Astrocyte (in vitro differentiated cells and primary cell): ENCODE data around the gene ABCD4. TPM values are rescaled to one million over a fixed set of nuclear protein-coding genes. Genes with fewer than 3 reads are reported as not detected.

Source experiments
- DNase-seq: peaks from one replicate; pipeline ENCODE4 v3.0.0-alpha.2; 2010; ENCODE audit warnings: low read depth
- FAIRE-seq: peaks from 2 replicates; lab custom pipeline; 2011; peaks lifted over from hg19 to GRCh38; lab: Jason Lieb, UNC
- H2AFZ ChIP-seq: 2 replicates; pipeline ENCODE4 v1.6.0; 2012; ENCODE audit warnings: low read depth, low read length, inconsistent platforms
- H3K27ac ChIP-seq: 2 replicates; pipeline ENCODE4 v1.5.1; 2011; ENCODE audit warnings: low read depth, low read length, inconsistent platforms
- H3K27me3 ChIP-seq: 2 replicates; pipeline ENCODE4 v1.6.0; 2011; ENCODE audit warnings: low read length, inconsistent platforms; ENCODE audit not compliant: insufficient read depth
- H3K36me3 ChIP-seq: 2 replicates; pipeline ENCODE4 v1.5.1; 2011; ENCODE audit warnings: low read length, inconsistent platforms; ENCODE audit not compliant: insufficient read depth
- H3K4me1 ChIP-seq: 2 replicates; pipeline ENCODE4 v1.5.1; 2011; ENCODE audit warnings: low read length, inconsistent platforms; ENCODE audit not compliant: insufficient read depth
- H3K4me2 ChIP-seq: 2 replicates; pipeline ENCODE4 v1.6.0; 2012; ENCODE audit warnings: low read length, inconsistent platforms
- H3K4me3 ChIP-seq: 2 replicates; pipeline ENCODE4 v1.5.1; 2011; ENCODE audit warnings: low read depth, mild to moderate bottlenecking, low read length, inconsistent platforms; ENCODE audit not compliant: insufficient read depth
- H3K79me2 ChIP-seq: 2 replicates; pipeline ENCODE4 v1.6.0; 2012; ENCODE audit warnings: mild to moderate bottlenecking, low read length, inconsistent platforms; ENCODE audit not compliant: insufficient read depth
- H3K9ac ChIP-seq: 2 replicates; pipeline ENCODE4 v1.6.0; 2012; ENCODE audit warnings: mild to moderate bottlenecking, low read length, inconsistent platforms
- H3K9me3 ChIP-seq: 2 replicates; pipeline ENCODE4 v1.5.1; 2012; ENCODE audit warnings: low read depth, mild to moderate bottlenecking, low read length, inconsistent platforms; ENCODE audit not compliant: insufficient read depth
- H4K20me1 ChIP-seq: 2 replicates; pipeline ENCODE4 v1.6.0; 2012; ENCODE audit warnings: low read length, inconsistent platforms; ENCODE audit not compliant: insufficient read depth
- H3K27ac Mint-ChIP-seq: one replicate; pipeline ENCODE4 v1.8.0; 2021; ENCODE audit warnings: mild to moderate bottlenecking, mixed read lengths; ENCODE audit not compliant: unreplicated experiment
- H3K27me3 Mint-ChIP-seq: one replicate; pipeline ENCODE4 v1.8.0; 2021; ENCODE audit warnings: low read depth, mixed read lengths; ENCODE audit not compliant: unreplicated experiment
- H3K36me3 Mint-ChIP-seq: one replicate; pipeline ENCODE4 v1.8.0; 2021; ENCODE audit warnings: low read depth, mixed read lengths; ENCODE audit not compliant: unreplicated experiment
- H3K4me1 Mint-ChIP-seq: one replicate; pipeline ENCODE4 v1.8.0; 2021; ENCODE audit warnings: low read depth, mixed read lengths; ENCODE audit not compliant: unreplicated experiment
- H3K4me3 Mint-ChIP-seq: one replicate; pipeline ENCODE4 v1.8.0; 2021; ENCODE audit warnings: mild to moderate bottlenecking, moderate library complexity, mixed read lengths; ENCODE audit not compliant: unreplicated experiment
- H3K9me3 Mint-ChIP-seq: one replicate; pipeline ENCODE4 v1.8.0; 2021; ENCODE audit warnings: mild to moderate bottlenecking, mixed read lengths; ENCODE audit not compliant: unreplicated experiment
- EZH2 ChIP-seq: IDR thresholded peaks from 2 replicates; pipeline ENCODE4 v1.6.1; 2012; ENCODE audit warnings: mild to moderate bottlenecking, low read length, inconsistent platforms; ENCODE audit not compliant: insufficient read depth
- total RNA-seq: library from RNA; stranded (reverse); gene quantifications from 2 replicates; pipeline ENCODE4 v1.2.1, GENCODE V29; 2021
- TF ChIP-seq, protein P1 (sequence below): IDR thresholded peaks from 2 replicates; pipeline ENCODE4 v1.5.1; 2011; ENCODE audit warnings: low read depth, mild to moderate bottlenecking, inconsistent platforms, low read length, moderate library complexity; ENCODE audit not compliant: insufficient read depth

The ABCD4 gene
- total RNA-seq, 1 donor from 2014 or later = 49.2 TPM

DNA sequence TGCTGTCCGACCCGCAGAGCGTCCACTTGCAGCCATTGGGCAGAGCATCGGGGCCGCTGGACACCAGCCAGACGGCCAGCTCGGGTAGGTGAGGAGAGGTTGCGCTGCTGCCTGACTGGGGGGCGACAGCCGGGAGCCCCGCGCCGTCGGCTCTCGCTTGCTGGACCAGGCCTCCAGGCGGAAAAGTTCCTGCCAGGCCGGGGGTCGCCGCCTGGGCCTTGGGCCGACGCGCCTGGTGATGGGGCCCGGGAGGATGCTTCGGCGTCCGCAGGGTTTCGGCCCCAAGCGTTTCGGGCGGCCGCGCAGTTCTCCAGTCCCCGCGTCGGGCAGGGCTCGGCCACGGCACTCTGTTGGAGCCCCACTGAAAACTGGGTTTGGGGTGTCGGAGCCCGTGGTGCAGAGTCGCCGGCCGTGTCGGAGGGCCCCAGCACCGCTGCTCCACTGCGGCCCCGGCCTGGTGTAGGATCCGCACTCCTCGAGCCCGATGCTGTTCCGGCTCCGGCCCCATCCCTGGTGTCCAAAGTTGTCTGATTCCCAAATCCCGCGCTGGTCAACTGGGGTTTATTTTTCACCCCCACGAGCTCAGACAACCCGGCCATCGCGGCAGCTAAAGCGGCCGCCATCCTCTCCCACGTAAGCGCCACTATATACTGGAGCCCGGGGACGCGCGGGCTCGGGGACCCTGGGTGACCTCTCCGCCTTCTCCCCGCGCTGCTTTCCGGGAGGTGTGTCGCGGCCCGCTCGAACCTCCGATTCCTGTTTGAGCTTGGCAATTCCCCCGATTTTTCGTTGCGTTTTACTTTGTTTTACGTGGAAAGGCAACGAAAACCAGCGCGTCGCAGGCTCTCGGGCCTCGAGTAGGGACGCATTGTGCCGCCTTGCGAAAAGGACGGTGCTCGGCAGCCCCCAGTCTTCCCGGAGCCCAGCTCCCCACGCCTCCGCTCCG is 62.6 kb downstream of the ABCD4 start:
- Mint-ChIP-seq H3K36me3 (no peaks in the 10 kb centered on the region), H3K27me3 (peaks cover 80% of the 10 kb centered on the region), H3K9me3 (peaks cover 8% of the 10 kb centered on the region), H3K27ac (no peak overlapping the region), H3K4me1 (no peaks in the 10 kb centered on the region), H3K4me3 (no peak overlapping the region)
- TF ChIP-seq EZH2 = peak; percentile 98
- TF ChIP-seq, protein P1, sequence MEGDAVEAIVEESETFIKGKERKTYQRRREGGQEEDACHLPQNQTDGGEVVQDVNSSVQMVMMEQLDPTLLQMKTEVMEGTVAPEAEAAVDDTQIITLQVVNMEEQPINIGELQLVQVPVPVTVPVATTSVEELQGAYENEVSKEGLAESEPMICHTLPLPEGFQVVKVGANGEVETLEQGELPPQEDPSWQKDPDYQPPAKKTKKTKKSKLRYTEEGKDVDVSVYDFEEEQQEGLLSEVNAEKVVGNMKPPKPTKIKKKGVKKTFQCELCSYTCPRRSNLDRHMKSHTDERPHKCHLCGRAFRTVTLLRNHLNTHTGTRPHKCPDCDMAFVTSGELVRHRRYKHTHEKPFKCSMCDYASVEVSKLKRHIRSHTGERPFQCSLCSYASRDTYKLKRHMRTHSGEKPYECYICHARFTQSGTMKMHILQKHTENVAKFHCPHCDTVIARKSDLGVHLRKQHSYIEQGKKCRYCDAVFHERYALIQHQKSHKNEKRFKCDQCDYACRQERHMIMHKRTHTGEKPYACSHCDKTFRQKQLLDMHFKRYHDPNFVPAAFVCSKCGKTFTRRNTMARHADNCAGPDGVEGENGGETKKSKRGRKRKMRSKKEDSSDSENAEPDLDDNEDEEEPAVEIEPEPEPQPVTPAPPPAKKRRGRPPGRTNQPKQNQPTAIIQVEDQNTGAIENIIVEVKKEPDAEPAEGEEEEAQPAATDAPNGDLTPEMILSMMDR = no peak
- Histone ChIP-seq H3K27ac (no peak overlapping the region), H3K4me3 (no peak overlapping the region), H3K9me3 (no peaks in the 10 kb centered on the region), H3K4me1 (no peaks in the 10 kb centered on the region), H3K4me2 (peak overlapping the region; percentile 10), H3K79me2 (no peaks in the 10 kb centered on the region), H3K9ac (no peak overlapping the region), H3K36me3 (no peaks in the 10 kb centered on the region), H3K27me3 (peaks cover 86% of the 10 kb centered on the region), H4K20me1 (peaks cover 10% of the 10 kb centered on the region), H2AFZ (peak overlapping the region; percentile 18)
- FAIRE-seq = no peak
- DNase-seq = no peak

DNA sequence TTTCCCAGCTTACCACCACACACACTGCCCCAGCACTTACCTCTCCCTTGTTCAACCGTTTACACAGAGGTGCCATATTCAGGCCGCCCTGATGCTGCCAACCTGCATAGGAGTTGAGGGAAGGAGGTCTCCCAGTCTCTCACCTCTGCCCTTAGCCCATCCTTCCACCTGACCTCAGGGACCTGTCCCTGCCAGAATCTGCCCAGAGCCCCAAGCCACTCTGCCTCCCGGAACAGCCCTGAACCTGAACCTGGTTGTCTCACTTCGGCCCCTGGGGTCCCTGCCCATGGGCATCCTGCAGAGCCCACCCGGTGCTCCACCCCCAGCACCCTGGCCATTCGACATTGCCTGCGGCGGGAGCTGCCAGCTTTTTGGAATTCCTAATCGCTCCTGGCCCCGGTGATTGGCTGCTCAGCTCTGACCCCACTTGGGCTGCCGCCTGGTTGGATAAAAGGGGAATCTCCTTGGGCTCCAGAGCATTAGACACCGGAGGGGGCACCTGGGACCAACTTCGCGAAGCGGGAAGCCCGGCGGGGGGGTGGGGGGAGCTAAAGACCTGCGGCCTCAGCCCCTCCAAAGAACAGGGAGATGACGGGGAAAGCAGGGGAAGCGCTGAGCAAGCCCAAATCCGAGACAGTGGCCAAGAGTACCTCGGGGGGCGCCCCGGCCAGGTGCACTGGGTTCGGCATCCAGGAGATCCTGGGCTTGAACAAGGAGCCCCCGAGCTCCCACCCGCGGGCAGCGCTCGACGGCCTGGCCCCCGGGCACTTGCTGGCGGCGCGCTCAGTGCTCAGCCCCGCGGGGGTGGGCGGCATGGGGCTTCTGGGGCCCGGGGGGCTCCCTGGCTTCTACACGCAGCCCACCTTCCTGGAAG is 63.5 kb downstream of the ABCD4 start, which contains the start of gene VSX2:
VSX2 (plus strand) TSS at position 476 of the 874 bp plus-strand sequence; CDS start at position 589, 113 bp downstream.
- H3K9me3 Mint-ChIP-seq = peaks cover 14% of the 10 kb centered on the region
- no peak within 1 kb of the TSS for H3K27ac Mint-ChIP-seq
- no peak within 1 kb of the TSS for H3K4me3 ChIP-seq
- no peak for DNase-seq
- H3K27ac ChIP-seq = no peak within 1 kb of the TSS
- TF ChIP-seq, protein P1 = no peak
- no peak within 1 kb of the TSS for H3K4me2 ChIP-seq
- no peaks in the 10 kb centered on the region for H3K79me2 ChIP-seq
- H3K36me3 ChIP-seq = no peaks in the 10 kb centered on the region
- H3K4me3 Mint-ChIP-seq = no peak within 1 kb of the TSS
- no peaks in the 10 kb centered on the region for H3K4me1 ChIP-seq
- H3K27me3 ChIP-seq = peaks cover 81% of the 10 kb centered on the region
- no peaks in the 10 kb centered on the region for H3K9me3 ChIP-seq
- H3K4me1 Mint-ChIP-seq = no peaks in the 10 kb centered on the region
- H3K27me3 Mint-ChIP-seq = peaks cover 80% of the 10 kb centered on the region
- no peak for FAIRE-seq
- H3K9ac ChIP-seq = no peak within 1 kb of the TSS
- no peaks in the 10 kb centered on the region for H3K36me3 Mint-ChIP-seq
- H2AFZ ChIP-seq = no peak within 1 kb of the TSS
- peaks cover 10% of the 10 kb centered on the region for H4K20me1 ChIP-seq
